NCI-H226 (cell line): ENCODE measurements around the gene CELF2.
"Not testable (repeated sequence)": the region's sequence is repeated elsewhere in the genome, so short reads cannot be mapped to it uniquely, and the experiment has no call there.

ENCODE experiments used
- DNase-seq: peaks from one replicate; pipeline ENCODE4 v3.0.0-alpha.2; 2015

The CELF2 gene

DNA sequence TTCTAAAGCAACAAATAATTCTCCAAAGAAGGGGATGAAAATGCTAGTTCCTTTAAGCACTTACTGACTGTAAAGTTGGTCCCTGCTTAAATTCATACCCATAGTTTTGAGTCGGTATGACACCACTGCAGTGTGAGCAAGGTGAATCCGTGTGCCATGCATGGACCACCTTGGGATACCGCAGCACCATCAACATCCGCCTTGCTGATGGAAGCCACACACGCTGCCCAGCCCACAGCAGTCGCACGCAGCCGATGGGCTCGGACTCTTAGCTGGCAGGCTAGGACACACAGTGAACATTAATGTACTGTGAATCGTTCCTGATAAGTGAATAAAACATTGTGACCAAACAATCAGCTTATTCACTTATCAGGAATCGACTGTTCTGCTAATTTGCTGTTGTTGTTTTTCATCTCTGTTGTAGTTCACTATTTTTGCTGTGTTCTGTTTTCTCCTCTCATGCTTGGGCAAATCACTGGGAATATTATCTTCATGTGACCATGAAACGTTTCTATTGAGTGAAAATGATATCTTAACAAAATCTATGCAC is 318.3 kb downstream of the CELF2 start:
- DNase-seq, result no peak

- DNase-seq, result no peak
Observed at GRCh38 chr10:11336722-11337162, 319.1 kb downstream of the CELF2 start.

DNA sequence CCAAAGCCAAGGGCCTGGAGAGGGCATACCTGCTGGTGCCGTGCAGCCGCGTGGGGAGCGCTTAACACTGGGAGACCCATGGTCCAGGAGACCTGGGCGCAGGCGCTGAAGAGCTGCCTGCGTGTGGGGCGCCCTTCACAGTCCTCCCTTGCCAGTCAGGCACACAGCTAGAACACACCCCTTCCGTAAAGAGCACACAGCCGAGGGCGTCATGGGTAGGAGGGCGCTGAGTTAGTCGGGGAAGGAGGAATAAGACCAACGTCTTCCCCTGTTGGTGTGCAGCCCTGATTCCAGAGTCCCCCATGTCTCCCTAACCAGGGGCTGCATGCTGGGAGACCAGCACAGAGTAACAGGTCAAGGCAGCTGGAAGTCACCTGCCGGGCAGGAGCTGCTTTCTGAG is 319.8 kb downstream of the CELF2 start:
- DNase-seq, result no peak

DNA sequence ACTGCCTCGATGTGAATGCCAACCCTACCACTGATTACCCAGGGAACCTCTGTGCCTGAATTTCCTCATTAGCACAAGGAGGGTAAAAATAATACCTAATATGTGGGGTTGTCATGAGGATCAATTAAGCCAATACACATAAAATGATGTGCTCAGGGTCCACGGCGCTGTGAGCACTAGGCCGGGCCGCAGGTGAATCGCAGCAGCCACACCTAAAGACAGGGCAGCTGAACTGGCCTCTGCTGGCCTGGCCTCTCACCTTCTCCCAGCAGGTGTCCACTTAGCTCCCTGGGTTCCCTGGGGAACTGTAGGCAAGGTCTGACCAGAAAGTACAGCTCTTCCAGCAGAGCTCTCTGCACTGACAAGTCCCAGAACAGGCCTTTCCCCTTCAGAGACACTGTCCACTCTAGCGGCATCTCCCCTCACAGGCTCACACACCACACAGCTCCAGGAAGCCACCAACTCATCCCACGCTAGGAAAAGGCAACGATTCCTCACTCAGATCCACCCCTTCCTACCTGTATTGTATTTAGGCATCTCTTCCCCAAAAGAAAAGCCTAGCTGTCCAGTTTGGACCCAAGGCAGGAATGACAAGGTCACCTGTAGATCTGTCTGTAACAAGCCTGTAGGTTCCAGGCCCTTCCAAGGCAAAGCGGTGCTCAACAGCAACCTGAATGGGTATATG is 320.6 kb downstream of the CELF2 start:
- DNase-seq, result no peak

- no peak for DNase-seq
Observed at GRCh38 chr10:11339013-11339412, 321.3 kb downstream of the CELF2 start.

DNA sequence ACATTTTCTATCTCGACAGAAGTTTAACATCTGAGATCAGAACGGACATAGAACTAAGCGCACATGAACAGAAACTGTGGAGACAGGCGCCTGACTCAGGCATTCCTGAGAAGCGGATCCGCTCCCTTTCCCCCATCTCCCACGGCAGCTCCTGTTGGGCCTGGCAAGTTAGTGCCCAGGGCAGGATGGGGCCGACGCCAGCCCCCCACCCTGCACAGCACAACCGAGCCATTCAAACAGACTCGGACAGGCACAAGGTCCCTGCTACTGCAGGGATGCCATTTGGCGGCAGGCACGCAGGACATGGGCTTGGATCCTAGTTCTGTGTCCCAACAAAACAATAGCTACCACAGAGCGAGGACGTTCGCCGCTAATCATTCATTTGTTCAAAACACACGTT is 322.0 kb downstream of the CELF2 start:
- no peak for DNase-seq

DNA sequence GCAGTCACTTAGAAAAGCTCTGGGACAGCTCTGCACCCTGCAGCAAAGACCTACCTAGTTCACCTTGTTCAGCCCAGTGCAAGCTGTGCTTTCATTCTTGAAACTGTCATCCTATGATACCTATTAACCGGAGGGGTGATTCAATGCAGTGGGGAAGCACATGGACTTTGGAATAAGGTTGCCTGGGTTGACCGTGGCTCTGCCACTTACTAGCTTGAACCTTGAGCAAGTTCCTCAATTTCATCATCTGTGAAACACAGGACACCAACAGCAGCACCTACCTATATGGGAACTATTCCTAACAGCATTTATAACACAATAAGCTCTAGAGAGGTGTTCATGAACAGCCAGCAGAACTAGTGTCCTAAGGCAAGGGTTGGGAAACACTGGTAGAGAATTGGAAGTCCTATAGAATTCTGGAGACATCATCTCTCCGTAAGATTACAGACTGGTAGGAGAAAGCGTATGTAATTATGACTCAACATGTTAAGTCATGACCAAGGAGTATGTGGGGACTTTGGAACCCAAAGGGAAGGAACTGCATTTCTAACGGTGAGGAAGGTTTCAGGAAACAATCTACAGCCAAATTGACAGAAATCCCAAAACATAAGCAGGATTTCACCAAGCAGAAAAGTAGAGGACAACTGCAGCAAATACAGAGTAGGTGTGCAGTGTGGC is 323.8 kb downstream of the CELF2 start:
- no peak for DNase-seq

- DNase-seq, result no peak
Observed at GRCh38 chr10:11344081-11344480, 326.4 kb downstream of the CELF2 start.

- no peak for DNase-seq
Observed at GRCh38 chr10:11344550-11344949, 326.9 kb downstream of the CELF2 start.

DNA sequence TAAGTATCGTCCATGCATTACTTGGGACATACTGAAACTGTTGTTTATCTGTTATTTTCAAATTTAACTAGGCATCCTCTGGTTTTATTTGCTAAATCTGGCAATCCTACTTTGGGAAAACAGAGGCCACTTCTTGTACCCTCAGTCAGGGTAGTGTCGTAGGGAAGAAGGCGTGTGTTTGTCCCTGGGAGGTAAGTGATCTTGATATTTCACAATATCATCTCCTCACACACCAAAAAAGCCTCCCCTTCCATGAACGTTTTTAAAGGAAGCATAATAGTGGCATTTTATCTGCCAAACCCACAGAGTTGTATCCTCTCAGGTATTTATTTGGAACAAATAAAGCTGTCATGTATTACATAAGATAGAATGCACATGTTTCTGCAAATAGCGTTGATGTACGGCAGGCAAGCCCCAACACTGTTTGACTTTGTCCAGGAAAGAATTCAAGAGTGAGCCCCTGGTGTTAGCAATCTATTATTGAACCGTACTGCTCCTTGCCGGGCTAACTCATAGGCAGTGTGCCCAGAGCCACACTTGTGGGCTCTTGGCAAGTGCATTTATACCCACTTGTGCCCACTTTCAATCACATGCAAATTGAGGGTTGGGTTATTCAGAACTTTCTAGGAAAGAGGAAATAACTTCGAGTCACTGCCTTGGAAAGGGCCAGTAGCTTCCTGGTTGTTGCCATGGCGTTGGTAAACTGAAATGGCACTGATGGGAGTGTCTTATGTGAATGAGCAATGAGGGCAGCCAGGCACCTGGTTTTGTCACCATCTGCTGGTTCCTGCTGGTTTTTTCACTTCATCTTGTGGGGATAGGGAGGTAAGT is 327.8 kb downstream of the CELF2 start:
- peak; percentile 41 for DNase-seq

GRCh38 chr10:11347580-11347979 is 329.9 kb downstream of the CELF2 start:
- DNase-seq, result not testable (repeated sequence)

DNA sequence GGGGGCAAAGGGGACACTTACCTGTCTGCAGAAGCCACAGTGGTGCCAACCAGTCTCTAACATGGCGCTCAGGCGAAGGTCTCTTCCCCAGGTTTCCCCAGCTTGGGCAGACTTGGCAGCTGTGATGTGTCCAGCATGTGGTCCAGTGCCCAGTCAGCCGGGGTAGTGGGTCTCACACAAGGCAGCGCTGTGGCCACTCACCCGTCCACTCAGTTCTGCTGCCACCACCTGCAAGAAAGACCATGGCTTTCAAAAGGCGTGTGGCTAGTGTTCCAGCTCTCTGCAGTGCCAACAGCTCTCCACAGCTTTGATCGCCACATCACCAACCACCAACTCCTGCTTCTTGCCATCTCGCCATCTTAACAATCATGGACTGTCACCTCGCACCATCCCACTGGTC is 334.1 kb downstream of the CELF2 start:
- no peak for DNase-seq

GRCh38 chr10:11353006-11353896 is 335.6 kb downstream of the CELF2 start:
- DNase-seq, result no peak

- no peak for DNase-seq
Observed at GRCh38 chr10:11354823-11355222, 337.2 kb downstream of the CELF2 start.

- DNase-seq, result no peak
Observed at GRCh38 chr10:11355592-11355991, 337.9 kb downstream of the CELF2 start.

DNA sequence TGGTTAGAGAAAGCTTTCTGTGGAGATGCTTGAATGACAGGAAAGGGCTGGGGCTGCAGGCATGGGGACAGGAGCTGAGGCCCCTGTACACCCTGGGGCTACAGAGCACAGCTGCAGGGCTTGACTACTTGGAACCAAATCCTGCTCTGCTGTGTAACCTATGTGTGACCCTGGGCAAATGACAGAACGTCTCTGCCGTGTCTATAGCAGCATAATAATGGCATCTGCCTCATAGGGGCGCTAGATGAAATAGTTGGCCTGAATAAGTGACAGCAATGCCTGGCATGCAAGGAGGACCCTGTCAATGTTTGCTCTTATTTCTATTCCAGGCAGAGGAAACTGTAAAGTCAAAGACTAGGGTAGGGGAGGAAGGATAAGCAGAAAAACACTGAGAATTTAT is 339.8 kb downstream of the CELF2 start:
- no peak for DNase-seq

GRCh38 chr10:11358011-11358410 is 340.3 kb downstream of the CELF2 start:
- no peak for DNase-seq

GRCh38 chr10:11358923-11359575 is 341.4 kb downstream of the CELF2 start:
- no peak for DNase-seq

GRCh38 chr10:11359869-11360268 is 342.2 kb downstream of the CELF2 start:
- no peak for DNase-seq

DNA sequence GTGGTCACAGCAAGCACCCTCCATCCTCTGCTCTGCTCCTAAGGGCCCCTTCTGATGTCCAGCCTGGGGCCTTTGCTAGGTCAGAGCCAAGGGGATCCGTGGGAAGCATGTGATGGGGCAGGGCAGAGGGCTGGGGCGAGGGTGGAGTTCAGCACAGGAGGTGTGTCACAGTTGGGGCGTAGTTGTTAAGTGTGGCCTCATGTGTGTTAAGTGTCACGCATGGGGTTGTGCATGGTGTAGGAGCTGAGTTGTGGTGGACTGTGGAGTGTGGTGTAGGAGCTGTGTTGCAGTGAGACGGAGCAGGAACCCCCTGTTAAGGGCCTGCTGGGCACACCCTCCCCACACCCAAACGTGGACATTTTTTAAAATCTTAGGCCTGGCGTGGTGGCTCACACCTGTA is 345.8 kb downstream of the CELF2 start:
- DNase-seq, result no peak

DNA sequence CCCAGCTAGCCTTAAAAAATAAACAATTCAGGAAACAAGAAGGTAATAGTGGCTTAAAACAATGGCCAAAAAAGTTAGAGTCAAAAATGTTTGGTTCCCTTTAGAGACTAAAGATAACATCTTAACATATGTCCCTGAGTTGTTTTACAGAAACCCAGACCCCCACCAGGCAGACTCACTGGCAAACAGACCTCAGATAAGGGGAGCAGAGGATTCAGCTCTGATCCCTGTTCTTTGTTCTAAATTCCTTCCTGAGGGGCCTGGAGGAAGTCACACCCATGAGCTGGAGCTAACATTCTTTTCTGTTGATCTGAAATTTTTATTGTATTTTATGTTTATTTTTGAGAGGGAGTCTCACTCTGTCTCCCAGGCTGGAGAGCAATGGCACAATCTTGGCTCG is 346.6 kb downstream of the CELF2 start:
- no peak for DNase-seq

- not testable (repeated sequence) for DNase-seq
Observed at GRCh38 chr10:11366889-11367288, 349.2 kb downstream of the CELF2 start.
